GM12892 (cell line): ENCODE results near the gene SHH.

Source experiments
- POLR2A ChIP-seq: IDR thresholded peaks from 2 replicates; pipeline ENCODE4 v1.6.1; 2011; ENCODE audit warnings: low read depth, low read length, control low read depth
- POLR2AphosphoS5 ChIP-seq: IDR thresholded peaks from 2 replicates; pipeline ENCODE4 v1.6.1; 2011; ENCODE audit warnings: low read depth, low read length, control low read depth
- TAF1 ChIP-seq: IDR thresholded peaks from 2 replicates; pipeline ENCODE4 v1.6.1; 2011; ENCODE audit warnings: low read depth, mild to moderate bottlenecking, control low read depth, low read length, borderline replicate concordance

DNA sequence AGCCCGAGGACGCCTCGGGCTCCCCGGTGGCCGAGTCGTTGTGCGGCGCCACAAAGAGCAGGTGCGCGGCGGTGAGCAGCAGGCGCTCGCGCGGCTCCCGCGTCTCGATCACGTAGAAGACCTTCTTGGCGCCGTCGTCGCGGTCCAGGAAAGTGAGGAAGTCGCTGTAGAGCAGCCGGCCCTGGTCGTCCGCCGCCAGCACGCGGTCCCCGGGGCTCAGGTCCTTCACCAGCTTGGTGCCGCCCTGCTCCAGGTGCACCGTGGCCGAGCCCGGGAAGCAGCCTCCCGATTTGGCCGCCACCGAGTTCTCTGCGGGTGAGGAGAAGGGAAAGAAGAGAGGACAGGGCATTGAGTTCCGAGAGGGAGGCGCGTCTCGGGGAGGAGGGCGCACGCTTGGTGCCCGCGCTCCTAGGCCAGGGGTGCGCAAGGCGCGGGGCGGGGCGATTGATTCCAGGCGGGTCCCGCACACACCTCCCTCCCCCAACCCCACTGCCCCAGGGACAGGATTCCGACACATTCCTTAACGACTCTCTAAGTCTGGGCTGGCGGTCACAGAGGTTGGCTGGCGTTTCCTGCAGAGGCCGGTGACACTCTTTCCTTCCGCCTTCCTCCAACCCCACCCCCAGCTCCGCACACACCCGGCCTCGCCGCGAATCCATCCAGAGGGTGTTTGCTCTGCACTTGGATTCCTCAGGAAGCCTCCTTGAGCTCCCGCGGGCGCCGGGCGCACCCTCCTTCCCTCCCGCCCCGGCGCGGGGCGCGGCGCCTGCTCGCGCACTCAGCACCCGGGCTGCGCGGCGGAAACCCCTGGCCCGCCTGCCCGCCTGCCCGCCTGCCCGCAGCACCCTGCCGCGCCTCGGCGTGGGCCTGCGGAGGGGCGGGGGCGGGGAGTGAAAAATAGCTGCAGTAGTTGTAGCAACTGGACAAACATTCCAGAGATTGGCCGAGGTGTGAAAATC, 8.6 kb downstream of the SHH start:
- TF ChIP-seq POLR2A: no peak
- no peak for TF ChIP-seq TAF1
- no peak for TF ChIP-seq POLR2AphosphoS5
